Fibroblast of pulmonary artery (primary cell): Measurements from ENCODE around the gene SH3PXD2A.

Source experiments
- DNase-seq: peaks from one replicate; pipeline ENCODE4 v3.0.0-alpha.2; 2010; ENCODE audit warnings: low read depth
- H3K4me3 ChIP-seq: replicated peaks from 2 replicates; pipeline ENCODE4 v1.5.1; 2011; ENCODE audit warnings: low read depth, mild to moderate bottlenecking, control low read depth, low read length, moderate library complexity
- CTCF ChIP-seq: IDR thresholded peaks from 2 replicates; pipeline ENCODE4 v1.5.1; 2011; ENCODE audit warnings: mild to moderate bottlenecking, control low read depth, low read length, inconsistent platforms; ENCODE audit errors: missing control alignments

Gene SH3PXD2A

GRCh38 chr10:103544657-103545310 is 310.6 kb downstream of the SH3PXD2A start:
- TF ChIP-seq CTCF = no peak
- DNase-seq = no peak
- no peak overlapping the region for H3K4me3 ChIP-seq
